HUES64 (cell line): ENCODE data around the gene EMP1.

ENCODE experiments used
- H3K27ac ChIP-seq: 2 replicates; pipeline ENCODE4 v1.7.0; 2013; ENCODE audit warnings: low read depth, low read length, inconsistent platforms
- H3K27me3 ChIP-seq: 2 replicates; pipeline ENCODE4 v1.6.1; 2013; ENCODE audit warnings: mild to moderate bottlenecking, low read length; ENCODE audit not compliant: insufficient read depth
- H3K36me3 ChIP-seq: 2 replicates; pipeline ENCODE4 v1.6.1; 2013; ENCODE audit warnings: mild to moderate bottlenecking, low read length; ENCODE audit not compliant: insufficient read depth
- H3K4me1 ChIP-seq: 2 replicates; pipeline ENCODE4 v1.6.1; 2013; ENCODE audit warnings: mild to moderate bottlenecking, low read length, moderate library complexity; ENCODE audit not compliant: insufficient read depth
- H3K4me3 ChIP-seq: 2 replicates; pipeline ENCODE4 v1.5.1; 2013; ENCODE audit warnings: mild to moderate bottlenecking, low read length, moderate library complexity
- H3K9ac ChIP-seq: 2 replicates; pipeline ENCODE4 v1.6.1; 2013; ENCODE audit warnings: mild to moderate bottlenecking, low read depth, low read length
- H3K9me3 ChIP-seq: 2 replicates; pipeline ENCODE4 v1.6.1; 2013; ENCODE audit warnings: low read depth, low read length; ENCODE audit not compliant: insufficient read depth
- WGBS: fragments of 150-250, 120-280 bp; methylation state at CpG from one replicate; pipeline ENCODE4 v1.1.7; 2013; ENCODE audit warnings: missing lambda C conversion rate; 5-methylcytosine and 5-hydroxymethylcytosine counted together

EMP1 gene

DNA sequence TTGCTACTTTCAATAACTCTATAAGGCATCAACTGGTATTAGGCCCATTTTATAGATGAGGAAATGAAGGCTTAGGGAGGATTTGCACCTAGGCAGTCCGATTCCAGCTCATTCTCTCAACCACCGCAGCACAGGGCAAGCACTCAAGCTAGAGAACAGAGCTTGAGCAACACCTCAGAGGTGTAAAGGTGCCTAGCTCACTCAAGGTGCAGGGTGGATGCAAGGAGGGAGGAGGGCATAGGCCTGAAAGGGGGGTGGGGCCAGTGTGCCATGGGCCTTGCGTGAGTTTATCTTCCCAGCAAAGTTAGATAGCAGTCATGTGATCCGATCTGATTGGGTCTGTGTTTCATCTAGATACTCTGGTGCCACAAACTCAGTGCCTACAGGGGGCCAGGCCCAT is 10.2 kb upstream of the EMP1 start:
- Histone ChIP-seq H3K4me1 (no peaks in the 10 kb centered on the region; the same call in 1 of the 2 replicates), H3K9me3 (no peaks in the 10 kb centered on the region), H3K27me3 (no peaks in the 10 kb centered on the region), H3K27ac (no peak overlapping the region), H3K4me3 (no peak overlapping the region), H3K36me3 (no peaks in the 10 kb centered on the region), H3K9ac (no peak overlapping the region)
- WGBS = 89% methylated on average over 4 of the region's 4 CpGs

DNA sequence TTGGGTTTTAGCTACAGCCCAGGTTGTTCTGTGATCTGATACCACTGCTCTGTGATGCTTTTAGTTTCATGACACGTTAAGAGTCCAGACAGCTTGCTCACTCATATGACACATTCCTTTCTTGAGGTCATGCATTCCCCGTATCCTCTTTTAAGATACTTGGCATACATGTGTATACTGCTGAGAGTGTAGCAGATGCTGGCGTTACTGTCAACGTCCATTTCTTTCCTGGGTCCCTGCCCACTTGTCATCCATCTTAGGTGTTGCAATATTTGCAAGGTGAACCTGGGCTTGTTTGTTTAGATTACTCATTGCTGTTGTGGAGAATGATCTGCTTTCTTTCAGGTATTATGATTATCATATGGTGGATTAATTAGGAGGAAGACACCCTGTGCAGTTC is 9.1 kb upstream of the EMP1 start:
- Histone ChIP-seq H3K27me3 (no peaks in the 10 kb centered on the region), H3K27ac (no peak overlapping the region)

DNA sequence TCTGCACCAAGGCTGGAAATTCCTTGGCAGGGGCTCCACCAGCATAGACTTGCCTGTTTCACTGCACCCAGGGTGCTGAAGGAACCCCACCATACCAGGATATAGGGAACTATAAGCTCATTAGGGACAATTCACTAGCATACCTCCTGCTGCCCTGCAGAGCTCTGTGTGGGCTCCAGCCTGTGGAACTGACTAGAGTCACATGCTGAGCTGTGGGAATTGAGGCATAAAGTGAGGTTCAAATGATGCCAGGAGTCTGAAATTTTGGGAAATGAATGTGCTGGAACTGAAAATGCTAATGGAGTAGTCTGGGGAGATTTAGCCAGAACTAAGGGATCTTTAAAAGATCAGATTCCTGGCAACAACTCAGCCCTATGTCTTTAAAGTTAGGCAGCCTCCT is 7.3 kb upstream of the EMP1 start:
- H3K27me3 ChIP-seq = no peaks in the 10 kb centered on the region
- H3K27ac ChIP-seq = no peak overlapping the region
- no peaks in the 10 kb centered on the region for H3K9me3 ChIP-seq
- H3K36me3 ChIP-seq = no peaks in the 10 kb centered on the region
- no peak overlapping the region for H3K4me3 ChIP-seq
- H3K9ac ChIP-seq = no peak overlapping the region
- peaks cover 7% of the 10 kb centered on the region; the same call in 1 of the 2 replicates for H3K4me1 ChIP-seq

More for the DNA sequence above, 9.1 kb upstream of the EMP1 start:
- Histone ChIP-seq H3K4me1 (no peaks in the 10 kb centered on the region), H3K4me3 (no peak overlapping the region), H3K9me3 (no peaks in the 10 kb centered on the region), H3K36me3 (no peaks in the 10 kb centered on the region), H3K9ac (no peak overlapping the region)
- 88% methylated on average over 4 of the region's 4 CpGs for WGBS

DNA sequence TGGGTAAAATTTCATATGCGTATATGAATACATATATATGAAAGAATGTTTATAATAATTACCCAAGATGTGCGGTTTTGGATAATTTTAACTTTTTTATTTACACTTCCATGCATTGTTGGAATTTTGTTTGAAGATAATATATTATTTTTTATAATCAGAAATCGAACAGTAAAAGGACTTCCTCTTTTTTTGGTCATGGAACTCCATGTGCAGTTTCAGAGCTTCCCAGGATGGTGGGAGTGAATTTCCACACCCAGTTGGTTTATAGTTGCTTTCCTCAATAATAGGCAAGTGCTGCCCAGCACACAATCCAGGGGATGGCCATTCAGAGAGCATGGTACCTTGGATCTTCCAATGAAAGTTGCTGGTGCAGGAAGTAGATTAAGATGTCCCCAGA is 6.3 kb upstream of the EMP1 start:
- Histone ChIP-seq H3K9ac (no peak overlapping the region), H3K36me3 (no peaks in the 10 kb centered on the region), H3K27me3 (no peaks in the 10 kb centered on the region), H3K4me1 (peaks cover 7% of the 10 kb centered on the region; the same call in 1 of the 2 replicates), H3K4me3 (no peak overlapping the region), H3K9me3 (no peaks in the 10 kb centered on the region), H3K27ac (no peak overlapping the region)
- WGBS = 100% methylated on average over 1 of the region's 3 CpGs

DNA sequence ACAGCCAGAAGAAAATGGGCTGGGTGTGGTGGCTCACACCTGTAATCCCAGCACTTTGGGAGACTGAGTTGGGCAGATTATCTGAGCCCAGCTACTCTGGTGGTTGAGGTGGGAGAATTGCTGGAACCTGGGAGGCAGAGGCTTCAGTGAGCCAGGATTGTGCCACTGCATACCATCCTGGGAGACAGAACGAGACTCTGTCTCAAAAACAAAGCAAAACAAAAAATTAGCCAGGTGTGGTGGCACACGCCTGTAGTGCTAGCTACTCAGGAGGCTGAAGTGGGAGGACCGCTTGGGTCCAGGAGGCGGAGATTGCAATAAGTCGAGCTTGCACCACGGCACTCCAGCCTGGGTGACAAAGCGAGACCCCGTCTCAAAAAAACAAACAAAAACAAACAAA is 3.8 kb upstream of the EMP1 start:
- 95% methylated on average over 8 of the region's 8 CpGs for WGBS
- Histone ChIP-seq H3K27me3 (no peaks in the 10 kb centered on the region), H3K36me3 (no peaks in the 10 kb centered on the region), H3K9ac (no peak overlapping the region), H3K9me3 (no peaks in the 10 kb centered on the region), H3K4me1 (peaks cover 21% of the 10 kb centered on the region; the same call in 1 of the 2 replicates), H3K4me3 (no peak overlapping the region), H3K27ac (no peak overlapping the region)

DNA sequence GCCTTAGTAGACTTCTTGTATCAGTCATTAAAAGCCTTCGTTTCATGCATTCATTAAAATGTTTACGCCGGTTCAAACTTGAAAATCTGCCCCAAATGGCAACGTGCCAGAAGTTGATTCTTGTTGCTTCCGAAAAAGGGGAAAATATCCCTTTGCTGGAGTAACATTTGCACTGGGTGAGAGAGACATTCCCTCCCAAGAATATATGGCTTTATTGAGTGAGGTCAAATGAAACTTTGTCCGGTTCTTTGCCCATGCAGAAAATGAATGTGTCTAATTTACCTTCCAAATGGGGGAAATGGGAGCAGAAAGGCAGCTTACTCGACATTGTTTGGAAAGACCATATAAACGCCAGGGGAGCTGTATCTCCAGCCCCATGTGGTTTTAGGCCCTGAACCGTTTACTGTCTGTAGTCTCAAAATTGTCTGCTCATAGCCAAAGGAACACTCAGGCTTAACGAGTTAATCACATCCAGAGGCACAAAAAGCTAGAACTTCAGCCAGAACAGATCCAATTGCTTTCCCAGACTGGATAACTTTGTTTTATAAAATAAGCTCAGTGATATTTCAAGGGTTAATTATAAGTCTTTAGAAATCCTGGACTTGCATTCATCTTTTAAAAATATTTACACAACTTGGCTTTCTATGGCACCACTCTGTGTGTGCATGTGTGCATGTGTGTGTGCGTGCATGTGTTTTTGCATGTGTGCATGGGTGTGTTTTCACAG is 2.9 kb upstream of the EMP1 start:
- H3K27me3 ChIP-seq = no peaks in the 10 kb centered on the region
- peaks cover 28% of the 10 kb centered on the region; the same call in 1 of the 2 replicates for H3K4me1 ChIP-seq
- H3K9ac ChIP-seq = no peak overlapping the region
- H3K36me3 ChIP-seq = no peaks in the 10 kb centered on the region
- no peaks in the 10 kb centered on the region for H3K9me3 ChIP-seq
- H3K4me3 ChIP-seq = no peak overlapping the region
- 92% methylated on average over 10 of the region's 11 CpGs for WGBS
- no peak overlapping the region for H3K27ac ChIP-seq

DNA sequence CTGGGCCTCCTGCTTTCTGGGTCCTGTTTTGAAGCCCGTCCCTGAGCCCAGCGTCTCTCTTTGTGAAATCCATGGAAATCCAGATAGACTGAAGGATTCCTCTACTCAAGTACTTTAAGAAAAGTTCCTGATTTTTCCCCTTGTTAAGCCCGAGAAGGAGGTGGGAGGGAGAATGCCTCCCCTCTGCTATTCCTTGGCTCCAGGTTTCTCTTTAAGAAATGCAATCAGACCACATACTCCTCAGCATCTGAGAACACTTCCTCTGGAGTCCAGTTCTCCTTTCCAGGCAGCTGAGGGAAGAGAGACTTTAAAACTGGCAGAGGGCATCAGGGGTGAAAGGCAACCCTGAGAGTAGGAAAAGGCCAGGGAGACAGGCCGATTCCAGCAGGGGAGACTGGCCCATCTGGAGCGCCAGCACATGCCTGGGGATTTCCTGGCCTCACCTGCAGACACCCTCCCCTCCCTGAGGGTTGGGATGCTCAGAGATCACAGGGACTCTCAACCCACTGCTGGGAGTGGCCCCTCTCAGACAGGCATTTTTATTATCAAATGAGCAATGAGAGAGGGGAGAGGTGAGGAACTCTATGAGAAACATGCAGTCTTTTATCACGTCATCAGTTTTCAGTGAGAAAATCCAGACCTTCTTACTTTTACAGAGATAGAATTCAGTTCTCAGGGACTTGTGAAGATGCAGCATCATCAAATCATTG is 2.0 kb upstream of the EMP1 start:
- Histone ChIP-seq H3K4me3 (no peak overlapping the region), H3K27ac (no peak overlapping the region), H3K9ac (no peak overlapping the region), H3K4me1 (peaks cover 28% of the 10 kb centered on the region; the same call in 1 of the 2 replicates), H3K27me3 (no peaks in the 10 kb centered on the region), H3K9me3 (no peaks in the 10 kb centered on the region), H3K36me3 (no peaks in the 10 kb centered on the region)
- WGBS = 71% methylated on average over 6 of the region's 6 CpGs

DNA sequence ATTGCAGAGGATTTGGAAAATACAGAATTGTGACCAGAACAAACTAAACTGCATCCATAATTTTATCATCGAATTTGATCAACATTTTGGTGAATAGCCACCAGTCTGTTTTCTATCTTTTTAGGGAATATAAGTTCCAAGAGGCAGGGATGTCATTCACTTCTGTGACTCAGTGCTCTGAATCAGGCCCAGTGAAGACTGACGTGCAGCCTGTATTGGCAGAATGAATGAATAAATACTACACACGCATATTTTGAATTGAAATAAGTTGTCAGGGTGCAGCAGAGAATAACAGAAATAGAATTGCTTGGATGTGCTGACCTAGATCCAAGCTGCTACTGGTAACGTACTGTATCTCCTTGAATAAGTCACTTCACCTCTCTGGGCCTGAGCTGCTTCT is 1.3 kb upstream of the EMP1 start:
- WGBS = 93% methylated on average over 4 of the region's 4 CpGs
- no peaks in the 10 kb centered on the region for H3K36me3 ChIP-seq
- H3K9ac ChIP-seq = no peak overlapping the region
- H3K27me3 ChIP-seq = no peaks in the 10 kb centered on the region
- H3K4me1 ChIP-seq = peaks cover 28% of the 10 kb centered on the region; the same call in 1 of the 2 replicates
- H3K4me3 ChIP-seq = no peak overlapping the region
- no peaks in the 10 kb centered on the region for H3K9me3 ChIP-seq
- H3K27ac ChIP-seq = no peak overlapping the region

DNA sequence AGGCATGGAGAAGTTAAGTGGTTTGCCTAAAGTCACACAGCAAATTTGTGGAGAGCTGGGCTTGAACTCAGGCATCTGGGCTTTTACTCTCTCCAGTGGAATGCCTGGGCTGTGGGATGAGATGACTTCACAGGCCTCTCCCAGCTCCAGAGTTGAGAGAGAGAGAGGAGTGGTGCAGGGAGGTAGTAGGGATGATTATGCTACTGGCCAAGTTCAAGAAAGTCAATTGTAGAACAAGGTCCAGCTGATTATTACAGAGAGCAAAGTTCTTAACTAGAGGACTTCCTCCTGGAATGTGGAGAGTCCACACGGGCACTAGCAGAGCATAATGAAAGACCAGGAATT is 769 bp upstream of the EMP1 start:
- no peak overlapping the region for H3K9ac ChIP-seq
- H3K27me3 ChIP-seq = no peaks in the 10 kb centered on the region
- H3K9me3 ChIP-seq = no peaks in the 10 kb centered on the region
- H3K36me3 ChIP-seq = no peaks in the 10 kb centered on the region
- H3K27ac ChIP-seq = no peak overlapping the region
- WGBS = 66% methylated on average over 1 of the region's 1 CpG
- H3K4me1 ChIP-seq = peaks cover 28% of the 10 kb centered on the region; the same call in 1 of the 2 replicates
- no peak overlapping the region for H3K4me3 ChIP-seq

DNA sequence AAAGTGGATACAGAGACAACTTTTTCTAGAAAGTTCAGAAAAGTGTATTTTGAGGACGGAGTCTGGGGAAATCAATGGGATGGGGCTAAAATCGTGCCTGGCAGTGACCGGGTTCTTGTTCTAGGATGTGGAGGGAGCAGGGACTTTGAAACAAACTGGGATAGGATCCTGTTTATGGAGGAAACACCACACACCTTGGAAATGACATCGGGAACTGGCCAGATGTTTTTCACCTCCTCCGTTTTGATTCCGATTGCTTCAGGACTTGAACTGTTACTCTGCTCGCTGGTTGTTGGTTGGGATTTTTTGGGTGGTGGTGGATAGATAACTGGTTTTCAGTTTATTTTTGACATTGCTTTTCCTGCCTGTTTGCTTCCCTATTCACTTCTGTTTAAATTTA is 506 bp downstream of the EMP1 start:
- Histone ChIP-seq H3K36me3 (no peaks in the 10 kb centered on the region), H3K9ac (peak overlapping the region; percentile 26; the same call in 1 of the 2 replicates), H3K27ac (no peak overlapping the region), H3K27me3 (no peaks in the 10 kb centered on the region), H3K4me1 (peaks cover 28% of the 10 kb centered on the region; the same call in 1 of the 2 replicates), H3K9me3 (no peaks in the 10 kb centered on the region), H3K4me3 (peak overlapping the region; percentile 36; the same call in 1 of the 2 replicates)
- 86% methylated on average over 7 of the region's 7 CpGs for WGBS

DNA sequence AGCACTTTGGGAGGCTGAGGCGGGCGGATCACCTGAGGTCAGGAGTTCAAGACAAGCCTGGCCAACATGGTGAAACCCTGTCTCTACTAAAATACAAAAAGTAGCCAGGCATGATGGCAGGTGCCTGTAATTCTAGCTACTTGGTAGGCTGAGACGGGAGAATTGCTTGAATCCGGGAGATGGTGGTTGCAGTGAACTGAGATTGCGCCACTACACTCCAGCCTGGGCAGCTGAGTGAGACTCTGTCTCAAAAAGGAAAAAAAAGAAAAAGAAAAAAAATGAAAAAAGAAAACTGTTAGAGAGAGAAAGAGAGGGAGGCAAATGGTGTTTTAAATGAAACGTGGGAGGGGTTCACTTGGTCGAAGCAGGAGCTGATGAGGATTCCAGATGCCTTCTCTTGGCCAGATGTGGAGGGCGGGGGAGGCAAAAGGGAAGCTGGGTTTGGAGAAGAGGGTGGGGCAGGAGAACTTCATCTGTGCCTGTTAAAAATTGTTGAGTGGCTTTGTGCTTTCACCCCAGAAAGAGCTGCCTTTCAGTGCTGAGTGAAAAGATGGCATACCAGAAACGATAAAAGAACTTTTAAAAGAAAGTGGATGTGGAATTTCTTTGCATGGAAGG is 1.1 kb downstream of the EMP1 start:
- Histone ChIP-seq H3K9ac (no peak overlapping the region), H3K27ac (no peak overlapping the region), H3K9me3 (no peaks in the 10 kb centered on the region), H3K4me1 (peaks cover 31% of the 10 kb centered on the region), H3K27me3 (no peaks in the 10 kb centered on the region), H3K36me3 (no peaks in the 10 kb centered on the region), H3K4me3 (peak overlapping the region; percentile 36; the same call in 1 of the 2 replicates)
- 85% methylated on average over 9 of the region's 9 CpGs for WGBS
